ENCODE measurements around the gene AFDN.

Gene AFDN

GRCh38 chr6:168005796-168006195 is 179.1 kb downstream of the AFDN start:
- no peak for DNase-seq

- DNase-seq = peak; percentile 99
Measured at GRCh38 chr6:168007592-168008338, 181.1 kb downstream of the AFDN start.

- DNase-seq = no peak
Measured at GRCh38 chr6:168009331-168009730, 182.6 kb downstream of the AFDN start.

- no peak for DNase-seq
Measured at GRCh38 chr6:168011291-168011690, 184.6 kb downstream of the AFDN start.

GRCh38 chr6:168012431-168013249 is 185.9 kb downstream of the AFDN start:
- no peak for DNase-seq

GRCh38 chr6:168013250-168013915 is 186.7 kb downstream of the AFDN start:
- DNase-seq = no peak

GRCh38 chr6:168014428-168014827 is 187.7 kb downstream of the AFDN start:
- DNase-seq = no peak

- no peak for DNase-seq
Measured at GRCh38 chr6:168015009-168015408, 188.3 kb downstream of the AFDN start.

GRCh38 chr6:168015482-168016175 is 188.9 kb downstream of the AFDN start:
- DNase-seq = peak; percentile 26

GRCh38 chr6:168016176-168016620 is 189.5 kb downstream of the AFDN start:
- no peak for DNase-seq

GRCh38 chr6:168016721-168017525 is 190.2 kb downstream of the AFDN start:
- no peak for DNase-seq

GRCh38 chr6:168017629-168018028 is 190.9 kb downstream of the AFDN start:
- DNase-seq = no peak

GRCh38 chr6:168018664-168019063 is 192.0 kb downstream of the AFDN start:
- DNase-seq = no peak

- DNase-seq = no peak
Measured at GRCh38 chr6:168020242-168020641, 193.5 kb downstream of the AFDN start.

- DNase-seq = no peak
Measured at GRCh38 chr6:168021581-168021980, 194.9 kb downstream of the AFDN start.
